Activated T-cell treated with anti-CD3 and anti-CD28 coated beads for 48 hours (primary cell): ENCODE results near the gene TMEM236.

Source experiments
- DNase-seq: peaks from one replicate; pipeline ENCODE4 v3.0.0-alpha.2; 2020; ENCODE audit warnings: low read depth

TMEM236 gene

GRCh38 chr10:17788646-17789045 lies 36.6 kb downstream of the TMEM236 start:
- no peak for DNase-seq

- no peak for DNase-seq
Observed at GRCh38 chr10:17789396-17789795, 37.4 kb downstream of the TMEM236 start.

GRCh38 chr10:17790651-17791050 lies 38.6 kb downstream of the TMEM236 start:
- no peak for DNase-seq

GRCh38 chr10:17792991-17793390 lies 41.0 kb downstream of the TMEM236 start:
- no peak for DNase-seq

GRCh38 chr10:17793823-17794644 lies 42.0 kb downstream of the TMEM236 start:
- DNase-seq = no peak

DNA sequence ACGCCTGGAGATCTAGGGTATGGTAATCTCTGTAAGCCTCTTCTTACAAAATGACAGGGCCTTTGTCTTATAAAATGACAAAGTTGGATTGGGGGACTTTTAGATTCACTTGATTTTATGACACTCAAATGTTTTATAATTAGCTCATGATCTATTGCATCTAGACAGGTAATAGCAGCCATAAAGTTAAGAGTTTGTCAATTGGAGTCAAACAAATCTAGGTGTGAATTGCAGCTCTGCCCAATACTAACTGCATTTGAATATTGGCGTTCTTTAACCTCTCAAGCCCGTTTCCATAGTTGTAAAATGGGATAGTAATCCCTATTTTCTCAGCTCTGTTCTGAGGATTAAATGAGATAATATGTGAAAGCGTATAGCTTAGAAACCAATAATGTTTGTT lies 43.1 kb downstream of the TMEM236 start:
- no peak for DNase-seq

GRCh38 chr10:17795813-17796594 lies 44.0 kb downstream of the TMEM236 start:
- no peak for DNase-seq

GRCh38 chr10:17801507-17801906 lies 49.5 kb downstream of the TMEM236 start:
- no peak for DNase-seq

- DNase-seq = no peak
Observed at GRCh38 chr10:17802350-17802749, 50.3 kb downstream of the TMEM236 start.

- DNase-seq = no peak
Observed at GRCh38 chr10:17802976-17803375, 51.0 kb downstream of the TMEM236 start.

DNA sequence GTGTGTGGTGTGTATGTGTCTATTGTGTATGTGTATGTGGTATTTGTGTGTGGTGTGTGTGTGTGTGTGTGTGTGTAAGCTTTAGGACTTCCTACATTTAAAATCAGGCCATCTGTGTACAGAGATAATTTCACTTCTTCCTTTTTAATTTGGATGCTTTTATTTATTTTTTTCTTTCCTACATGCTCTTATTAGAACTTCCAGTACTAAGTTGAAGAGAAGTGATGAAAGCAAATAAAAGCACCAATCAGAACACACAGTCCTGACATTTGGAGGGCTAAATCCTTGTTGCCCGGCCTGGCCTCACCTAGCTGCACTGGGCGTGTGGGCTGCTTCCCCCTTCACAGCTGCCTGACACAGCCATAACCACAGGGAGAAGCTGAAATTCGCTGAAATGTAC lies 53.3 kb downstream of the TMEM236 start:
- no peak for DNase-seq

DNA sequence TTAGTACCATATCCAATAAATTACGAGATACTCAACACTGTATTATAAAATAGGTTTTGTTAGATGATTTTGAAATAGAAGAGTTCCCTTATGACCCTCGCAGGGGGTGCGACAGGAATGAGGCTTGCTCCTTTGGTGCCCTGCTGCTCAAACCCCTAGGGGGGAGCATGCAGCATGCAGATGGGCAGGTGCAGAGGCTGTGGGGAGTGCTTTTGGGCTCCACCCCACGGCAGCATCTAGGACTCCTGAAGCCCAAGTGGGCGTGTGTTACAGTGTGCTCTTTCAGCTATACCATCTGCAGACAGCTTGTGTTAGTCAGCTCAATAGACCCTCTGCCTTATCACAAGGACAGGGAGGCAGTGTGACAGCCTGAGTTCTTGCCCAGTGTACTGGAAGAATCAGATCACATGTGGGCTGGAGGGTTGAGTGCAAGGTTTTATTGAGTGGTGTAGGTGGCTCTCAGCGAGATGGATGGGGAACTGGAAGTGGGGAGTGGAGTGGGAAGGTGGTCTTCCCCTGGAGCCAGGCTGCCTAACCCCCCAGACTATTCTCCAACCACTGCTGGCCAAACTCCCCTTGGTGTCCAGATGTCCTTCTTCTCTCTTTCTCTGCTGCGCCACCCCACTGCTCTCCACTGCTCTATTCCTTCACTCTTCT lies 54.0 kb downstream of the TMEM236 start:
- peak; percentile 5 for DNase-seq

DNA sequence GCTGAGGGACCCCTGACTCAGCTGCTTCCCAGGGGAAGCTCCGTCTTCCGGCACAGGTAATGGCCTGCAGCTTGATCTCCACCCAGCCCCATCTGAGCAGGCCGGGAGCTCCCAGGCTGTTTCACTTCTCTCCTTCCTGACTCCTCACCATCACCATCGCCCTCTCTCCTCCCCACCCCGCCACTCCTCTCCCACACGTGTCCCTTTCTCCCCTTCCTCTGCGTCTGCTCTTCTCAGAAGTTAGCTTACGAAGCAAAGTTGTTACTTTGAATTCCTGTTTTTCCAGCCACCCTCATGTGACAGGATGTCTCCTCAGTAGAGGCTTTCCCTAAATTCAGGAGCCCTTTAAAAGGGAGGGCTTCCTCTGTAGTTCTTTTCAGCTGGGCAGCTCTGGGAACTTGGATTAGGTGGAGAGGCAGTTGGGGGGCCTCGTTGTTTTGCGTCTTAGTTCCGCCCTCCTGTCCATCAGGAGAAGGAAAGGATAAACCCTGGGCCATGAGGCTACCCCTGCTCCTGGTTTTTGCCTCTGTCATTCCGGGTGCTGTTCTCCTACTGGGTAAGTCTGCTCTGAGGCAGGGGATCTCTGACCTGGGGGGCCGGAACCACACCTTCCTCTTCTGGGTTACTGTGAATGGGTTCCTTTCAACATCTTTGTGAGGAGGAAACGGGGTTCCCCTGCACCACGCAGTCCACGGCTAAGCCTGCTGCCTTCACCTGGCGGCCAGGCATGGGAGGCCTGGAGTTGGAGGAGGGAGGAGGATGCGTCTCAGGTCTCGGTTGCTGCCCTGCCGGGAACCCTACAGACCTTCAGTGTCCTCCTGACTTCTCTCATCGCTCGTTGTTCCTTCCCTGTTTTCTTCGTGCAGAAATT lies 57.2 kb downstream of the TMEM236 start, which contains the start of gene MRC1:
Gene MRC1 (plus strand): TSS at position 378 of the 871 bp plus-strand sequence. CDS start 118 bp downstream, at position 496.
- DNase-seq = no peak

- DNase-seq = no peak
Observed at GRCh38 chr10:17811146-17811865, 59.3 kb downstream of the TMEM236 start.

DNA sequence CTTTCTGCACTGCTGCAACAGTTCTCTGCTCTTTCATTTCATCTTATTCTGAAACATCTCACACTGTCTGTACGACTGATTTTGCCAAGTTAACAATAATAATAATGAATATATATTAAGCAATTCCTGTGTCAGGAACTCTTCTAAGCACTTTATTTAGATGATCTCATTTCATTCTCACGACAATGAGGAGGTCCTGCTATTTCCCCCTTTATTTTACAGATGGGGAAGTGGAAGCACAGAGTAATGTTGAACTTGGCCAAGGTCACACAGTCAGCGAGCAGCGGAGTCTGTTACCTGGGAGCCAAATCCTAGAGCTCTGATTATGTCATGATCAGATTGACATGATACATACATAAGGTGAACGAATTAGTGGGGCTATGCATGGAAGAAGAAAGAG lies 63.0 kb downstream of the TMEM236 start:
- DNase-seq = no peak

- DNase-seq = no peak
Observed at GRCh38 chr10:17816199-17816598, 64.2 kb downstream of the TMEM236 start.

DNA sequence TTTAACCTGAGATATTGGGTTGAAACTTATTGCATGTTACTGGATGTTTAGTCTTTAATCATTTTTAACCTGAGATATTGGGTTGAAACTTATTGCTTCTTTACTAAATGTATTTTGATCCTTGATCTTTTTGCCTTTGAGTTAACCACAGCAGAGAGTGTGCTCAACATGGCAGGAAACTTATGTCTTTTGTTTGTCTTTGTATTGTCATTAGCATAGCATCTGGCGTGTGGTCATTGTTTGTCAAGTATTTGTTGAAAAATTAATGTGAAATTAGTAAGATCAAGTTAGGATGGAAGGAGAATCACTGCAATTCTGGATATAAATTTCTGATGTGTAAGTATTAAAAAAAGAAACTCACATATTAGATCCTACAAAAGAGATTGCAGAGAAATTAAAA lies 65.3 kb downstream of the TMEM236 start:
- DNase-seq = no peak

GRCh38 chr10:17817790-17818189 lies 65.8 kb downstream of the TMEM236 start:
- DNase-seq = no peak

GRCh38 chr10:17819836-17820235 lies 67.8 kb downstream of the TMEM236 start:
- DNase-seq = no peak

- no peak for DNase-seq
Observed at GRCh38 chr10:17820943-17821342, 68.9 kb downstream of the TMEM236 start.

GRCh38 chr10:17821893-17822292 lies 69.9 kb downstream of the TMEM236 start:
- no peak for DNase-seq
